Stimulated activated naive CD4-positive, alpha-beta T cell (primary cell): Measurements from ENCODE around the gene GASK1A.
"Not testable (repeated sequence)": the region's sequence is repeated elsewhere in the genome, so short reads cannot be mapped to it uniquely, and the experiment has no call there.

Experiments
- DNase-seq, 6 experiments: peaks; one replicate each; lab custom pipeline; 2025; lab: John Stamatoyannopoulos, UW

Gene GASK1A

GRCh38 chr3:43062040-43062563 lies 83.0 kb downstream of the GASK1A start:
- DNase-seq, result no peak

GRCh38 chr3:43062564-43063040 lies 83.5 kb downstream of the GASK1A start:
- no peak for DNase-seq

GRCh38 chr3:43063114-43063513 lies 84.0 kb downstream of the GASK1A start:
- DNase-seq, result no peak

GRCh38 chr3:43070670-43071069 lies 91.6 kb downstream of the GASK1A start:
- DNase-seq, result not testable (repeated sequence)

- DNase-seq, result peak in 5 of 6 experiments; percentile 6 to 43 (median 7)
Measured at GRCh38 chr3:43071313-43071893, 92.3 kb downstream of the GASK1A start.

- no peak for DNase-seq
Measured at GRCh38 chr3:43072361-43072760, 93.2 kb downstream of the GASK1A start.

- no peak for DNase-seq
Measured at GRCh38 chr3:43073116-43073835, 94.2 kb downstream of the GASK1A start.

GRCh38 chr3:43073836-43074220 lies 94.7 kb downstream of the GASK1A start:
- no peak for DNase-seq

GRCh38 chr3:43074482-43074881 lies 95.4 kb downstream of the GASK1A start:
- DNase-seq, result no peak

- no peak for DNase-seq
Measured at GRCh38 chr3:43074901-43075689, 96.0 kb downstream of the GASK1A start.

GRCh38 chr3:43075904-43076661 lies 97.0 kb downstream of the GASK1A start:
- no peak for DNase-seq

- no peak for DNase-seq
Measured at GRCh38 chr3:43076857-43077256, 97.7 kb downstream of the GASK1A start.

GRCh38 chr3:43077261-43077660 lies 98.2 kb downstream of the GASK1A start:
- no peak for DNase-seq

GRCh38 chr3:43077707-43078106 lies 98.6 kb downstream of the GASK1A start:
- no peak for DNase-seq

GRCh38 chr3:43079536-43080332 lies 100.6 kb downstream of the GASK1A start:
- DNase-seq, result no peak

GRCh38 chr3:43080726-43081568 lies 101.8 kb downstream of the GASK1A start:
- no peak for DNase-seq

- no peak for DNase-seq
Measured at GRCh38 chr3:43081796-43082195, 102.7 kb downstream of the GASK1A start.

- no peak for DNase-seq
Measured at GRCh38 chr3:43082457-43082856, 103.3 kb downstream of the GASK1A start.

- no peak for DNase-seq
Measured at GRCh38 chr3:43086460-43087165, 107.5 kb downstream of the GASK1A start.
